Neutrophil (primary cell): Measurements from ENCODE around the gene SLC44A4.

Source experiments
- H3K27ac ChIP-seq: fragments of 200-600 bp; sonication (generic); 2 replicates; pipeline ENCODE4 v1.5.1; 2016; ENCODE audit warnings: mild to moderate bottlenecking, moderate library complexity
- H3K27me3 ChIP-seq: fragments of 200-600 bp; sonication (generic); 2 replicates; pipeline ENCODE4 v1.6.0; 2016; ENCODE audit warnings: mild to moderate bottlenecking
- H3K36me3 ChIP-seq: fragments of 200-600 bp; sonication (generic); 2 replicates; pipeline ENCODE4 v1.5.1; 2017
- H3K4me1 ChIP-seq, 2 experiments: fragments of 200-600 bp in 1 of 2; sonication (generic) in 1 of 2; 1 replicate in 1 of 2; 2 replicates in 1 of 2; pipeline versions ENCODE4 v1.5.1 to v1.6.1; 2013 to 2016; ENCODE audit warnings: low read depth in 1 of 2, low read length in 1 of 2, mild to moderate bottlenecking in 1 of 2, moderate library complexity in 1 of 2; ENCODE audit not compliant: control insufficient read depth in 1 of 2, insufficient read depth in 1 of 2
- H3K4me3 ChIP-seq, 2 experiments: fragments of 200-600 bp in 1 of 2; sonication (generic) in 1 of 2; 1 replicate in 1 of 2; 2 replicates in 1 of 2; pipeline ENCODE4 v1.5.1; 2013 to 2016; ENCODE audit warnings: low read depth in 1 of 2, low read length in 1 of 2, mild to moderate bottlenecking in 1 of 2, moderate library complexity in 1 of 2
- H3K9me3 ChIP-seq: fragments of 200-600 bp; sonication (generic); 2 replicates; pipeline ENCODE4 v1.5.1; 2016
- TF ChIP-seq, protein P1 (sequence below): fragments of 200-600 bp; sonication (generic); IDR thresholded peaks from 2 replicates; pipeline ENCODE4 v1.5.1; 2016; ENCODE audit warnings: antibody characterized with exemption

SLC44A4 gene

DNA sequence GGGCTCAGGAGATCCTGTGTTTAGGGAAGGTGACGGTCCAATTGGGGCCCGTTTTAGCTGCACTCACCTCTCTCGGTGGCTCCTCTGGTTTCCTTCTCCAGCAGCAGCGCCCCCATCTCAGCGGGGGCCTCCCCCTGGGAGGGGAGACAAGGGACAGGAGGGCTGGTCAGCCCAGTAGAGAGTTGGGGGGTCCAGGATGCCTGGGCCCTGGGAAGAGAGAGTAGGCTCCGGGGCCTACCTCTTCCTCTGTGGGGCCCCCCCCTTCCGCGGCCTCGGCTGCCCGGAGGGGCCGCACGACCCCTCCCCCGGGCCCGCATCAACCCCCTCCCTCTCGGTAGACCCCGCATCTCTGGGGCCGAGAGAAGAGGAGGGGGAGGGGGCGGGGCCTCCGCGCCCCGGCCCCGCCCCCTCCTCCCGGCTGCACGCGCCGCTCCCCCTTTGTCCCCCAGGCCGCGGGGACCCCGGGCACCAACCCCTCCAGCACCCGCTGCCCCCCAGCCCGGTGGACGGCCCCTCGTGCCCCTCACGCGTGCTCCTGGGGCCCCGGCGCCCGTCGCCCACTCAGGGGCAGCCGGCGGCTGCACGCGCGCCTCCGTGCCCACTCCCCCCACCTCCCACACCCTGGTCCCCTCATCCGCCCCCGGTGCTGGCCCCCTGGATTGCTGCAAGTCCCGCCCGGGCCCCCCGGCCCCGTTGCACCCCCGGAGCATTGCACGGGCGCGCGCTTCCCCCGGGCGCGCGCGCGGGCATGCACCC is 18.2 kb upstream of the SLC44A4 start:
- Histone ChIP-seq H3K27ac (peak overlapping the region; percentile 77), H3K9me3 (no peaks in the 10 kb centered on the region), H3K4me1 (peaks cover 22 to 23% of the 10 kb centered on the region in 2 experiments), H3K4me3 (peak overlapping the region; percentile 89 to 91), H3K36me3 (peaks cover 4% of the 10 kb centered on the region), H3K27me3 (no peaks in the 10 kb centered on the region)
- TF ChIP-seq, protein P1, sequence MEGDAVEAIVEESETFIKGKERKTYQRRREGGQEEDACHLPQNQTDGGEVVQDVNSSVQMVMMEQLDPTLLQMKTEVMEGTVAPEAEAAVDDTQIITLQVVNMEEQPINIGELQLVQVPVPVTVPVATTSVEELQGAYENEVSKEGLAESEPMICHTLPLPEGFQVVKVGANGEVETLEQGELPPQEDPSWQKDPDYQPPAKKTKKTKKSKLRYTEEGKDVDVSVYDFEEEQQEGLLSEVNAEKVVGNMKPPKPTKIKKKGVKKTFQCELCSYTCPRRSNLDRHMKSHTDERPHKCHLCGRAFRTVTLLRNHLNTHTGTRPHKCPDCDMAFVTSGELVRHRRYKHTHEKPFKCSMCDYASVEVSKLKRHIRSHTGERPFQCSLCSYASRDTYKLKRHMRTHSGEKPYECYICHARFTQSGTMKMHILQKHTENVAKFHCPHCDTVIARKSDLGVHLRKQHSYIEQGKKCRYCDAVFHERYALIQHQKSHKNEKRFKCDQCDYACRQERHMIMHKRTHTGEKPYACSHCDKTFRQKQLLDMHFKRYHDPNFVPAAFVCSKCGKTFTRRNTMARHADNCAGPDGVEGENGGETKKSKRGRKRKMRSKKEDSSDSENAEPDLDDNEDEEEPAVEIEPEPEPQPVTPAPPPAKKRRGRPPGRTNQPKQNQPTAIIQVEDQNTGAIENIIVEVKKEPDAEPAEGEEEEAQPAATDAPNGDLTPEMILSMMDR, result no peak

DNA sequence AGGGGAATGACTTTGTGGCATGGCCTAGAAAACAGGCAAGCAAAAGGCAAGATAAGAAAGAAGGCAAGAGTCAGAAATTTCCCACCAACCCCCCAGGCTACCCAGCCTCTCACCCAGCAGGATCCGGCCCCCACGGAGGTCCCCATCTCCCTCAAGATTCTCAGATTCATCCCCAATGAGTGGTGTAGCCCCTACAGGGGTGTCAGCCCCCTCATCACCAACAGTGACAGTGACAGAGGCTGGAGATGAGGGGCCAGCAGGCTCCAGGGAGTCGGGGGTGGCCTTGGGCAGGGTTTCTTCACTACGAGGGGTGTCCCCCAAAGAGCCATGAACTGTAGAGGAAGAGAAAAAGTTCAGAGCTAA is 17.7 kb upstream of the SLC44A4 start:
- peak overlapping the region in 1 of 2 experiments; percentile 89 for H3K4me3 ChIP-seq
- H3K27ac ChIP-seq, result peak overlapping the region; percentile 77
- peaks cover 4% of the 10 kb centered on the region for H3K36me3 ChIP-seq
- peaks cover 22 to 23% of the 10 kb centered on the region in 2 experiments for H3K4me1 ChIP-seq
- H3K9me3 ChIP-seq, result no peaks in the 10 kb centered on the region
- TF ChIP-seq, protein P1, result no peak
- H3K27me3 ChIP-seq, result no peaks in the 10 kb centered on the region

DNA sequence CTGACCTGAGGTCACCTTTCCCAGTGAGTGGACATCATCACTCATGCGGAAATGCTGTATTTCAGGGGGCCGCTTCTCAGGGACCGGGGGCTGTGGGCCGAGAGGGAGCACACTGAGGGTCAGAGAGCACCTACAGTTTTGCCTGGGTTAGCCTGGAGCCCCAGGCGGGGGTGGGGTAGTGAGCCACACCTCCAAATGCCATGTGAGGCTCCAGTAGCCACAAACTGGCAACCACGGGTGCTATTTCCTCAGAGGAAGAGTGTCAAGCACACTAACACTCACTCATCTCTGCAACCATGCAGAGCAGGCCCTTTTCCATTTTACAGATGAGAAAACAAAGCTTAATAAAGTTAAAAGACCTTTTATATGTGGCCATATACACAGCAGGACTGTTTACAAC is 14.0 kb upstream of the SLC44A4 start:
- TF ChIP-seq, protein P1, result no peak
- H3K4me1 ChIP-seq, result peaks cover 0 to 2% of the 10 kb centered on the region in 2 experiments
- H3K4me3 ChIP-seq, result no peak overlapping the region
- H3K27me3 ChIP-seq, result no peaks in the 10 kb centered on the region
- no peaks in the 10 kb centered on the region for H3K9me3 ChIP-seq
- H3K27ac ChIP-seq, result no peak overlapping the region
- peaks cover 11% of the 10 kb centered on the region for H3K36me3 ChIP-seq

DNA sequence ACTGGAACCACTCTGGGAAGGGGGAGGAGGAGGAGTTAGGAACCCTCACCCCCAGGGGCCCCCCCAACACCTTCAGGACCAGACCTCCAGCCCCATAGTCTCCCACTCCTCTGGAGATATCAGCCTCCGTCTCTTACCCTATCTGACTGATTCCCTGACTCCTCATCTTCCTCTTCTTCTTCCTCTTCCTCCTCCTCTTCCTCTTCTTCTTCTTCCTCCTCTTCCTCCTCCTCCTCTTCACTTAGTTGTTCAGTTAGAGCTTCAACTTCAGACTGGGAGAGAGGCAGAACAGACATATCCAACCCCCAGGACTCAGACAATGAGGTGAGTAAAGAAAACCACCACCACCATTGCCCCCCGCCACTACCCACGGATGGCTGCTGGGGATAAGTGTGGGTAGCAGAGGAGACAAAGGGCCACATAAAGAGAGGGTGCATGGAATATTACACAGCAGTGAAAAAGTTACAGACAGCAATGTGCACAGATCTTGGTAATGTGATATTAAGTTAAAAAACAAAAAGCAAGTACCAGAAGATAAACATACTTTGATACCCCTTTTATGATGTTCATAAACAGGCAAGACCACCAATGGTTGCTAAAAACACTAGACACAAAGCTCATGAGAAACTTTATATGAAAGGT is 10.7 kb upstream of the SLC44A4 start:
- Histone ChIP-seq H3K9me3 (no peaks in the 10 kb centered on the region), H3K4me3 (no peak overlapping the region), H3K4me1 (no peaks in the 10 kb centered on the region), H3K36me3 (peaks cover 33% of the 10 kb centered on the region), H3K27ac (no peak overlapping the region), H3K27me3 (no peaks in the 10 kb centered on the region)
- TF ChIP-seq, protein P1, result no peak

GRCh38 chr6:31888276-31889258 is 9.8 kb upstream of the SLC44A4 start:
- Histone ChIP-seq H3K4me1 (no peaks in the 10 kb centered on the region), H3K36me3 (peaks cover 42% of the 10 kb centered on the region), H3K9me3 (no peaks in the 10 kb centered on the region), H3K4me3 (no peak overlapping the region), H3K27ac (no peak overlapping the region), H3K27me3 (no peaks in the 10 kb centered on the region)
- TF ChIP-seq, protein P1, result peak; percentile 60
